ENCODE results near the gene CEP131.
A peak's percentile ranks its signal among the peaks of the same experiment; 100 is the strongest.

CEP131 gene

DNA sequence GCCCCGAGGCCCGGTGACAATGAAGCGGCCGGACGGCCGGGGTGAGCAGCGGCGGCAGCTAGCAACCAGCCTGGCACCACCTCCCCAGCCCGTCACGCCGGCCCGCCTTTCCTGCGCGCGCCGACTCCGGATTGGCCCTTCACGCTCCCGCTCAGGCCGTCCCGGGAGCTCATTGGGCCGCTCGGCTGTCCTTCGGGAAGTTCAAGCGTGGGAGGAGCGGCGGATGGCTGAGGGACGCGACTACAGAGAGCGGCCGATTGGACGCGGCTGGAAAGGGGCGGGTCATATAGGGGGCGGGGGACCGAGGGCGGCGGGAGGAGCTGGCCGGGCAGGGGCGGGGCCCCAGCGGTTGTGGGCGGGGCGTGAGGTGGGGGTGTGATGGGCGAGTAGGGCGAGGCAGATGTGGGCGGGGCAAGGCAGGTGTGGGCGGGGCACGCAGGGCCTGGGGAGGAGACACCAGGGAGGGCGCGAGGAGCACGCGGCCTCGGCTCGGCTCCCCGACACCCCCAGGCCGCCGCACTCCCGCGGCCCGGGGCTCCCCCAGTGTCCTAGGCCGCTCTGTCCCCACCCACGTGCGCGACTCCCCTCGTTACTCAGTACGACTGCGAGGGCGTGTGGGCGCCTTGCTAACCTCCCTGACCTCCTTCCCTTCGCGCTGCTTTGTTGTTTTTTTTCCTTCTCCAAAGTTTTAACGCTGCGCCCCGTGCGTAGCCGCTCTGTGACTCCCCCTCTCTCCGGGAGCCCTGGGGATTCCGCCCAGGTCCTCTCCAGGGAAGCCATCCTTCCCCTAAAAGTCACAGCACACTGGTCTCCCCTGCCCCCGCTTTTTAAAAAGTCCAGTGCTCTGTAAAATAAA is at the start of gene CEP131:
TSS of gene CEP131 (minus strand) at position 60 of the 856 bp plus-strand sequence. CDS start 2,909 bp downstream, outside the sequence.
- DNase-seq (ENCODE audit: low read depth, low spot score), result peak; percentile 96

DNA sequence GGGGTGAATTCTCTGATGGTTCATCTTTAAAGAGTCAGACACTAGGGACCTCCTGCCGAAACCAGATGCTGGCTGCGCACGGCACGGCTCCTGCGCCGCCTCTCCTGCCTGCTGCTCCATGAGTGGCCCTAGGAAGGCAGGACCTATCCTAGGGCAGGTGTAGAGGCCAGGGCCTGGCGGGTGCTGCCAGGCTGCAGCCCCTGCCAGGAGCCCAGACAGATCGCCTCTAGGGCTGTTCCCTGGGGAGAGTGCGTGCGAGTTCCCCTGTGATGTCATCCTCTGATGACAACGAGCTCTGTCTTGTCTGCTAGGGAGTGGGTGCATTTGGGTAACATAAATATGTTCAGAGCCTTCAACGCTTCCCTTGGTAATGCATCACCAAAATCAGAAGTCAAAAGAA is 48.5 kb upstream of the CEP131 start:
- no peak for DNase-seq (ENCODE audit: low read depth, low spot score)

DNA sequence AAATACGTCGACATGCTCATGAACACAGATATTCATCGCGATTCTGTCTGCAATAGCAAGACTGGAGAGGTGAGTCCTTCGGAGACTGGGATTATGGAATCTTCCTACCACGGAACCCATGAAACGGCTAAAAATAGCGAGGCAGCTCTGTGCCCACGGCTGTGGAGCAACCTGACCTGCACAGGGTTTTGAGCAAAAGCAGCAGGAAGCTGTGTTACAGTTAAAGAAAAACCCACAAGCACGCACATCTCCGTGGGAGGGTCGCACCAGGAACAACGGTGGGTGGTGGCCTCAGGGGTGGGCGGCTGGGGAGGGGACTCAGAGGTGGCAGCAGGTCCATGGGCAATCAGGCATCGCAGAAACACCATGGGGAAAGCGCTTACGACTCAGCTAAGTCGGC is 47.5 kb upstream of the CEP131 start:
- no peak for DNase-seq (ENCODE audit: low read depth, low spot score)

DNA sequence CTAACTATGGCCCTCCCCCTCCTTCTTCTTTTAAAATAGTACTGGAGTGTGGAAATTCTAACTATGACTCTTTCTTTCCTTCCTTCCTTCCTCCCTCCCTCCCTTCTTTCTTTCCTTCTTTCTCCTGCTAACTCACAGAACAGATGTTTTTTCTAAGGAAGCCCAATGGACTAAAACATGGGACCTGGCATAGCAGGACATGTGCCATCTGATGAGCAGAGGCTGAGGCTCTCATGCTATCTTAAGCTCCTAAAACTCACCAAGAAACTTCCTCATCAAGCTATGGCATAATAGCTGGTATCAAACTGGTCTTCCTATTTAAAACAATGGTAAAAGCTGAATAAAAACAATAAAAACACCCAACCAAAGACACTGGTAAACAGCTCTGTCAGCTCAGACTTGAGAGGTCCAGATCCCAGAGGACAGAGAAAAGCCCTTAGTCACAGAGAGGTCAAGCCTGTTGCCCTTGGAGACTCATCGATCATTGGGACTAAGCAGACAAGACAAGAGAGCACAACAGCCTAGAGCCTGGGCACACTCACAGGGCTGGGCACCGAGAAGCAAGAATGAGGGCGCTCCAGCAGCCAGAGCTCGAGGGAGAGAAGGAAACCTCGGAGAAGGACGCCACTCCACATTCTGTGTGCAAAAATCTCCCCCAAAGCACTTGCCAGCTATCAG is 44.8 kb upstream of the CEP131 start:
- DNase-seq (ENCODE audit: low read depth, low spot score), result no peak

DNA sequence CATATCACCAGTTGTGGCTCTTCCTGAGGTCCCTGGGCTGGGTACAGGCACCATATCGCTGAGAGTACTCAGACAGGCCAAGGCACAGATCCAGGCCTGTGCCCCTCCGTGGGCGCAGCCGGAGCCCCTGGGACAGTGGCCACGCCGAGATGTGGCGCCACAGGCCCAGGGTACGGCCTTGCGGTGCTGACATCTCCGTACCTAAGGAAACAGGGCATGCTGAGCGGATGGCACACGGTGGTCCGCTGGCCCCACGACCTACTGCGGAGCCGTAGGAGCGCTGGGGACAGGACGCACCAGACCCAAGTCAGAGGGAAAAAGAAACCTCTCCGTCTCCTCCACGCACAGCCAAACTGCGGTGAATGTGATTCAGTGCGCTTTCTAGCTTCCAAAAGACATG is 42.8 kb upstream of the CEP131 start:
- DNase-seq (ENCODE audit: low read depth, low spot score), result no peak

DNA sequence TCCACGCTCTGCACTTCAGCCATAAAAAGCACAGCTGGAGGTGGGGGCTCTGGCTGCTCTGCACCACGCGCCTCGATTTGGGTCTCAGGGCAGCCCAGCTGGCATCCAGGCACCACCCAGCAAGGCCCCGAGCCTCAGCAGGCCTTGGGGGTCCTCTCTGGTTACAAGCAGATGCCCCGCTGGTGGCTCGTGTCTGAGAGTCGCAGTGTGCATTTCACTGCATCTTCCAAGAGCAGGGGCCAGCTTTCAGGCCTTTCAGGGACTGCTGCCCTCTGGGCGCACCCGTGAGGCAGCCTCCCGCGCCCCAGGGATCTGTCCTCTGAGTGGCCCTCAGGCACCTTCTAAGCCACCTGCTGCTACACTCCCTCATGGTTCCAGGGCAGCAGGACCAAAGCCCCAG is 41.9 kb upstream of the CEP131 start:
- DNase-seq (ENCODE audit: low read depth, low spot score), result no peak

DNA sequence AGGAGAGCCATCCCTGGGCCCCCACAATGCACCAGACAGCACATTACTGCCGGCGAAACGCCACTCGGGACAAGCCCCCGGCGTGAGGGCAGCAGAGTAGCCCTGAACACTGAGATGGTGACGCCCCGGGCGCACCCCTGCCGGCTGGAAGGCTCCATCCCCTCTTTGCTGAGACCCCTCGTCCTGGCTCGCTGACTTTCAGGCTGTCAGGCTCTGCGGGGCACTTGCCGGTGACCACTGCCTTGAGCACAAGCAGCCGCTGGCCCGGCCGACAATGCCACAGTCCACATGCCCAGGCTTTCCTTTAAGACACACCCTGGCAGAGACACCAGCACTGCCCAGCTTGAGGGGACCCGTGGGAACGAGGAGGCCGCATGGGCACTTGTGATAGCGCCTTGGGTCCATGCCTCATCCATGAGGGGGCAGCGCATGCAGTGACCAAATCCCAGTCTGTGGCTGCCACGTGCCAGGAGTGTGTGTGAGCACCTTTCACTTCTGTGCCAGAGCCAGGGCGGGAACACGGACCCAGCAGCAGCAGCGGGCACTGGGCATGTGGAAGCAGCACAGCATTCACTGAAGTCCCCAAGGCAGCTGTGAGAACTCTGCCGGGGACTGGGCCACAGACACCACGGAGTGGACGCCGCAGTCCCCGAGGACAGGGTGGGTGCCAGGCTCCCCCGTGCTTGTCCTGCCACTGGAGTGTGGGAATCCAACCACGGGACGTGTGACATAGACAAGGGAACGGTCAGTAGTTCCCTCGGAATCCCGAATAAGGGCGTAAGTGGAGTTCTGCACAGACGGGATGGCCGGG is 40.8 kb upstream of the CEP131 start:
- no peak for DNase-seq (ENCODE audit: low read depth, low spot score)

DNA sequence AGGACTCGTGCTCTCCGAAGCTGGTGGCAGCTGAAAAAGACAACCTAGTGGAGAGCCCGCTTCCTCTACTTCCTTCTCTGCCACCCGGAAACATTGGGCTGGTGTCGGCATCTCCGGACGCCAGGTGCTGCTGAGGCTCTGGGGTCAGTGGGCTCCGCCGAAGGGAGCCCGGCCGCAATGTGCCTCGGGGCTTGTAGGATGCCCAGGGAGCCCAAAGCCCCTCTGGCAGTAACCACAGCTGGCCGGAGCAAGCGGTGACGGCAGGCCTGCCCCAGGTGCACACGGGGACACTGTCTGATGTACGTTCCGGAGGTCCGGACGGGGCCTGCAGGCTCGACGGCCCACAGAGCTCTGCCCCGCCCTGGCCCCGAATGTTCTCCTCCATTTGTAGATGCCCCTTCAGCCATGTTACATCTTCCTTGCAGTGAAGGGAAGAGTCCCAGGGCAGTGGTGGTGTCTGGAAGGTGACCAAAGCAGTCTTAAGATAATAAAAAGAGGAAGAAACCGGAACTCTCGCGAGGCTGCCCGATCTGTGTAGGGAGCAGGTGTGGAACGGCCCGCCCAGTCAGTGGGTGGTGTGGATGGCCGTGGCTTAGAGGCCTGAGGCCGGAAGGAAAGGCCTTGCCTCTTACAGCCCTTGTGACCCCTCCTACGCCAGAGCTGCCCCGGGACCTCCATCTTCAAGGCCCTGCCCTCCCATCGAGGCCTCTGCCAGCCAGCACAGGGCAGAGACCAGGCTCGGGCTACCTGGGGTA is 39.0 kb upstream of the CEP131 start:
- no peak for DNase-seq (ENCODE audit: low read depth, low spot score)

DNA sequence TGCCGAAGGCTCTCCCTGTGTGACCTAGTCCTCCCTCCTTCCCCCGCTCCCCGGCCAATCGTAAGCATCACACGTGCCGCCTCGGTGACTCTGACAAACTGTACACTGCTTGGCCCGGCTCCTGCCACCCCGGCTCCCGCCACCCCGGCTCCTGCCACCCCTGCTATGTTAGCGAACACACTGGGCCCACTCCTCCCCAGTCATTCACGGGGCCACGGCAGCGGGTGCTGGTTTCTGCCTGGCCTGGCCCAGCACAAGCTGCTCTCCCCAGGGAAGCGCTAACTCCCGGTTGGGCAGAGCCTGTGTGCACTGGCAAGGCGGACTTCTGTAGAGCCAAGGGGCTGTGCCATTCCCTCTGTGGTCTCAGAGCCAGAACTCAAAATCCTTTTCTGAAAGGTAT is 38.3 kb upstream of the CEP131 start:
- no peak for DNase-seq (ENCODE audit: low read depth, low spot score)

DNA sequence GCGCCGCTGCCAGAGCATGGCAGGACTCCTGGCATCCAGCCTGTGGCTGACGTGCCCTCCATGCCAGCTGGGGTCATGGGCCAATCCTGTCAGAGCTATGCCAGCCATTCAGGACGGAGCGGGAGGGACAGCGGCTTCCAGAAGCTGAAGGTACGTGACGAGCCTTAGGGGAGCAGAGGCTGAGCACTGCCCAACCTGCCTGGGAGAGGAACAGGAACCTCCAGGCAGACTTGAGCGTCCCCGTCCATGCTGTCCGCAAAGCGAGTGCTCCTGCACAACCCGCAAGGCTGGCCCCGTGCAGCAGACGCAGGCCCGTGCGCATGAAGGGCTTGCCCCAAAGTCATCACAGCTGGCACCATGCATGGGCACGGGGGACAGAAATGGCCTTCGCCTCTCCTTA is 37.9 kb upstream of the CEP131 start:
- no peak for DNase-seq (ENCODE audit: low read depth, low spot score)

DNA sequence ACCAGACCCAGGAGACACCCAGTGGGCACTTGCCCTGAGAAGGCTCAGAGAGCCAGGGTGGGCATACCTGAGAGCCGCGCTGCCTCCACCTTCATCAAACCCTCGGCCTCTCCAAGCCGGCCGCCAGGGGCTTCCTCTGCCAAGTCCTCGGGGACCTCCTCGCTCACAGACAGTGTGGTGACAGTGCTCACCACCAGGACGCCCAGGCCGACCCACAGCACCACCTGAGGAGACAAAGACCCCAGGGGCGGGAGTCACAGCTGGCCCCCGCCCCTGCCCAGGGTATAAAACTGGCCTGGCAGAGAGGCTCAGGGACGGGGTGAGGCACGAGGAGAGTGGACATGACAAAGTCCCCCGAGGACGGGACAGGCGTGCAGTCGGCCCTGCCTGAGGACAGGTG is 37.4 kb upstream of the CEP131 start:
- DNase-seq (ENCODE audit: low read depth, low spot score), result no peak

DNA sequence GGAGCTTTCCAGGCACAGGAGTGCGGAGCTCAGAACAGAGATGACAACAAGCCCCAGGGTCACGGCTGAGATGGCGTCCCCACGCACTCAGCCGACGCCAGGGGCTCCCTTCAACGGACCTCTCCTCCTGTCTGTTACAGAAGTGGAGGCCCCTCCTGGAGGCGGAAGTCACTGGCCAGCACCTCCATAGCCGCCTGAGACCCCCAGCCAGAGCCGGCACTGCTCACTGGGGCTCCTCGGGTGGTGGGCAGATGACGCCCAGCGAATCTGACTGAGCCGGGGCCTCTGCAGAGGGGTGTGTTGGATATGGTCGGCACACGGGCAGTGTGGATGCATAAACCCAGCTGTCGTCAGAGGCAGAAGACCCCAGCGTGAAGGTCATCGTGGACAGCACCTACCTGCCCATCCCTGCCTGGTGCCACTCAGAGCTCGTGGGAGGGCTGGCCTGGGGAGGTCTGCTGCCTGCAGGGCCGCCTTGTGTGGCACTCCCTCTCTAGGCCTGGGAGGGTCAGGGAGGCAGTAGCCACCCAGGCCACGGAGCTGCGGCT is 36.4 kb upstream of the CEP131 start:
- no peak for DNase-seq (ENCODE audit: low read depth, low spot score)

DNA sequence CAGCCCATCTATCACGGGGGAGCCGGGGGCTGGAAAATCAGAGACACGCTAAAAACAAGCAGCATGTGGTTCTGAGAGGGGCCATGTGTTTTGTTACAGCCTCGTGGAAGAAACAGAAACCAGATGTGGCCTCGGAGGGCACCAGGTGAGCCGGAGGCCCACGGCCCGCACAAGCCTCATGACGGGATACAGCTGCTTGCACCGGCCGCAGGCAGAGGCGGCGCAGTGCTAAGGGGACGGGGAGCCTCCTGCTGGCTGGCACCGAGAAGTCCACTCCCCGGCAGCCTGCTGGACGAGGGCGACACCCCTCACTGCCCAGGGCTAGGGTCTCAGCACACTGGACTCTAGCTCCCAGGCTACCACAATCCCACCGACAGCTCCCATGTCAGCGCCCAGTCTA is 35.5 kb upstream of the CEP131 start:
- no peak for DNase-seq (ENCODE audit: low read depth, low spot score)

DNA sequence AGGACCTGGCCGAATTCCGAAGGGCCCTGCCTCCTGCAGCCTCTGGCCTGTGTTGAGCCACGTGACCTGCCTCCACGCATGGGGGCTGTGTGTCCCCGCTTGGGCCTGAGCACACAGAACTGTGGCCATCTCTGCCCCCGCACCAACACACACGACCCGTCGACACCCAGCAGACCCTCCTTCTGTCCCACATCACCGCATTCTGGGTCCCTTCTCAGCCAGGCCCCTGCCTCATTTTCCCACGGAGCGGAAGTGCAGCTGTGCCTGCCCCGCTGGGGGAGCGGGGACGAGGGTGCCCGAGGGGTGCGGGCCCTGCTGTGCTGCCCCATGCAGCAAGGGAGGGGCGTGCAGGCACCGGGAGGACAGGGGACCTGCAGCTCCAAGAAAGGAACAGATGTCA is 34.8 kb upstream of the CEP131 start:
- DNase-seq (ENCODE audit: low read depth, low spot score), result no peak

DNA sequence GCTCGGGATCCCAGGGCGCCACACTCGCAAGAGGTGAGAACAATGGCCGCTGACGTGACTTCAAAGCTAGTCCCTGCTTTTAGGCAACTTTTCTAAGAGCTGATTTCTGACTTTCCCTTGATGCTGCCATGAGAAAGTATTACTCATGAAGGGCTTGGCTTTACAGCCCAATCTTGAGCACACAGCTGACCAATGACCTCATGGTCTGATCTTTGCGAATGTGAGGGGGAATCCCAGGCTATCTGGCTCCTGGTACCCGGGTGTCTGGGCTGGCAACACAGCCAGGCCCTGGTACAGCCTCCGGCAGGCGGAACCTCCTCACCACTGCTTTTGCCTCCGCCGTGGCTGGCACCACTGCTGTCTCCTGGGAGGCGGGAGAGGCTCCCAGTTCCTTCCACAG is 33.9 kb upstream of the CEP131 start:
- no peak for DNase-seq (ENCODE audit: low read depth, low spot score)

DNA sequence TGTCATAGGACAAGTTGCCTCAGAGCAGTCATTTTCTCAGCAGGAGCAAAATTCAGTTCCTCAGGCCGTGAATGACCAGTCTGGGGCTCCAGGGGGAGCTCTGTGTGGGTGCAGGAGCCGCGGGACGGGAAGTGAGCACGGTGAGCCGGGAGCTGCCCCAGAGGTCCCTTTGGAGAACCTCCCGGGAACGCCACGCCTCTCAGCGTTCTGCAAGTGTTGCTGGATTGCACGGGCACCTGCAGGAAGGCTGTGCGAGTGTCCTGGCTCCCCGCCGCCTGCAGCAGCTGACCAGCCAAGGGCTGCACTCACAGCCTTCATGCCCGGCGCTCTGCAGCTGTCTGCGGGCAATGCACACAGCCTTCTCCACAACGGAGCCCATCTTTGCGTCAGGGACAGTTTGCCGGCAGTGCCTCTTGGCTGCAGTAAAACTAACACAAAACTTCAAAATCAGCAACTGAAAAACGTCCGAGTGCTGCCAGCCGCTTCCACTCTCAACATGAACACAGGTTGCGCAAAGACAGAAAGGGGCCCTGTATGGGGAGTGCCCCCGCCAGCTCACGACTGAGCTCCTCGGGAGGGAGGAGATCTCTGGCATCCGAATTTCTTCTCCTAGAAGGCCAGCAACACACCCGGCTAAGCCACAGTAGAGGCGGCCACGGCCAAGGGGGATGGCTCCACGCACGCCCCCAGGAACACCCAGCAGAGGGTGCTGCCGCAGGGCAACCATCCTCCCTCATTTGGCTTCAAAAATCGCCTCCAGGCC is 32.4 kb upstream of the CEP131 start:
- peak; percentile 20 for DNase-seq (ENCODE audit: low read depth, low spot score)

DNA sequence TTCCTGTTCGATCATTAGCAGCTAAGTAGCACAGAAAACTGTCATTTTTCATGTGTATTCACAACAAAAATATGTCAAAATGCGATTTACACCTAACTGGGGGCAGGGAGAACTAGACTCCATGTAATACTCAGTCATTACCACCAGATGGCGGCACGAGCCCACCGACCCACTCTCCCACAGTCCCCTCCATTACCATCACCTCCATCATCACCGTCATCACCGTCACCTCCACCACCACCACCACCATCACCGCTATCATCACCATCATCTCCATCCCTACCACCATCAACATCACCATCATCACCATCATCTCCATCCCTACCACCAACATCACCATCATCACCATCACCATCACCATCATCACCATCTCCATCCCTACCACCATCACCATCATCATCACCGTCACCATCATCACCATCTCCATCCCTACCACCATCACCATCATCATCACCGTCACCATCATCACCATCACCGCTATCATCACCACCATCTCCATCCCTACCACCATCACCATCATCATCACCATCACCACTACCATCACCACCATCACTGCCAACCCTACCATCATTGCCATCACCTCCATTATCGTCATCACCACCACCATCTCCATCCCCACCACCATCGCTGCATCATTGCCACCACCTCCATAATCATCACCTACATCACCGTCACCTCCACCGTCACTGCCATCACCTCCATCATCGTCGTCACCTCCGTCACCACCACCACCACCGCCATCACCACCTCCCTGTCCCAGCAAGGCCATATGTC is 30.8 kb upstream of the CEP131 start:
- DNase-seq (ENCODE audit: low read depth, low spot score), result peak; percentile 10

DNA sequence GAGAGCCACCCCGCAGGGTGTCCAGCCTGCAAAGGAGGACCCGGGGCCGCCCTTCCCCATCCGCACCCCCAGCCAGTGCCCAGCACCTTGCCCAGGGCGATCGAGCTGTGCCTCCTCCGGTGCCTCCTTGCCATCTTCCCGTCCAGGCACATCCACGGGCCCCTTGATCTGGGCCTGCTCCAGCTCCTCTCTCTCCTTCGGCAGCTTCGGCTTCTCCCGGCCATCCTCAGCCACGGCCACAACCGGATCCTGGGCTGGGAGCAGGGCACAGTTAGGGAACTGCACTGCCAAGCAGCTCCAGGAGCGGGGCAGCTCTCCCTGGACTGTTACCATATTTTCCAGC is 30.2 kb upstream of the CEP131 start:
- no peak for DNase-seq (ENCODE audit: low read depth, low spot score)

DNA sequence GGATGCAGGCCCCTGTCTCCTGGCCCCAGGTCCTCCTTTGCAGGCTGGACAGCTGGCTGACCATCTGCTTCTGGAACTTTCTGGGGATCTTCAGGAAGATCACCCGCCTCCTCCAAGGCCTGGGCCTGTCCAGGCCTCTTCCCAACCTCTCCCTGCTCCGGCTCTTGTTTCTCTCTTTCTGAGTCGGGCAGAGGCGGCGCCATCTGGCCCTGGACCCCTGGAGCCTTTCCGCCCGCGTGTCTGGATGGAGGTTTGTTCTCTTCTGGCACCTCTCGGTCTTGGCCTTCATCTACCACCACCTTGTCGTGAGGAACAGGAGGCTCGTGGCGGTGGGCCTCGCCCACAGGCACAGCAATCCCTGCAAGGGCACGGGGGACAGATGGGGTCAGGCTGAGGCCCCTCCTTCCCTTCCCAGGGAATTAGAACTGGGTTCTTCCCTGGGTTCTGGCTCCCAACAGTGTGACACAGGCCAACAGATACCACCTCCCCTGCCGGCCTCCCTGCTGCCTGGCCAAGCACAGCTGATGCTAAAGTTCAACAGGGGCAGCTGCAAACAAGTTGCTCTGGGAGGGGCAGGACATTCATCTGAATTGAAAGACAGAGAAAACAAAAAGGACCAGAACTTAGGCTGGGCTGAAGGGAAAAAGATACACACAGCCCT is 29.7 kb upstream of the CEP131 start:
- no peak for DNase-seq (ENCODE audit: low read depth, low spot score)

Data from smooth muscle cell of the brain vasculature (primary cell).